Progenitor cell of endocrine pancreas (in vitro differentiated cells): ENCODE measurements around the gene TCF3. TPM values are rescaled to one million over a fixed set of nuclear protein-coding genes. Genes with fewer than 3 reads are reported as not detected.

Experiments used
- DNase-seq: peaks from one replicate; pipeline ENCODE4 v3.0.0; 2021; ENCODE audit warnings: low spot score; ENCODE audit not compliant: unreplicated experiment
- H3K27ac Mint-ChIP-seq: 2 replicates; pipeline ENCODE4 v1.8.0; 2021; ENCODE audit warnings: mild to moderate bottlenecking, moderate library complexity, mixed read lengths
- H3K27me3 Mint-ChIP-seq: 2 replicates; pipeline ENCODE4 v1.8.0; 2021; ENCODE audit warnings: mixed read lengths
- H3K36me3 Mint-ChIP-seq: 2 replicates; pipeline ENCODE4 v1.8.0; 2022; ENCODE audit warnings: mixed read lengths; ENCODE audit not compliant: insufficient read depth
- H3K4me1 Mint-ChIP-seq: 2 replicates; pipeline ENCODE4 v1.8.0; 2021; ENCODE audit warnings: low read depth, mixed read lengths
- H3K4me3 Mint-ChIP-seq: 2 replicates; pipeline ENCODE4 v1.8.0; 2021; ENCODE audit warnings: low read depth, mild to moderate bottlenecking, moderate library complexity, mixed read lengths
- H3K9me3 Mint-ChIP-seq: 2 replicates; pipeline ENCODE4 v1.8.0; 2021; ENCODE audit warnings: low read depth, mixed read lengths
- CTCF ChIP-seq: fragments of 200-600 bp; sonication (generic); IDR thresholded peaks from one replicate; pipeline ENCODE4 v1.5.0; 2021; ENCODE audit warnings: antibody characterized with exemption, mild to moderate bottlenecking; ENCODE audit not compliant: unreplicated experiment
- total RNA-seq: library from RNA; stranded (reverse); gene quantifications from 2 replicates; pipeline ENCODE4 v1.2.1, GENCODE V29; 2021

The TCF3 gene
- total RNA-seq, 1 donor from 2014 or later = 318 TPM

DNA sequence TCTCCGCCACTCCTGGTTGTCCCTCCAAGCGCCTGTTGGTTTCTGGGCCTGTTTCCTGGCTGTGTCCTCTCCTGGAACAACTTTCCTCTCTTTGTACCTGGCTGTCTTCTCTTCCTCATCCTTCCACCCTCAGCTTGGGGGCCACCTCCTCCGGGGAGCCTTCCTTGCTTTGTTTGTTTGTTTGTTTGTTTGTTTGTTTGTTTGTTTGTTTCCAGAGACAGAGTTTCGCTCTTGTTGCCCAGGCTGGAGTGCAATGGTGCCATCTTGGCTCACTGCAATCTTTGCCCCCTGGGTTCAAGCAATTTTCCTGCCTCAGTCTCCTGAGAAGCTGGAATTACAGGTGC lies 6.6 kb upstream of the TCF3 start:
- no peak overlapping the region for H3K27ac Mint-ChIP-seq

DNA sequence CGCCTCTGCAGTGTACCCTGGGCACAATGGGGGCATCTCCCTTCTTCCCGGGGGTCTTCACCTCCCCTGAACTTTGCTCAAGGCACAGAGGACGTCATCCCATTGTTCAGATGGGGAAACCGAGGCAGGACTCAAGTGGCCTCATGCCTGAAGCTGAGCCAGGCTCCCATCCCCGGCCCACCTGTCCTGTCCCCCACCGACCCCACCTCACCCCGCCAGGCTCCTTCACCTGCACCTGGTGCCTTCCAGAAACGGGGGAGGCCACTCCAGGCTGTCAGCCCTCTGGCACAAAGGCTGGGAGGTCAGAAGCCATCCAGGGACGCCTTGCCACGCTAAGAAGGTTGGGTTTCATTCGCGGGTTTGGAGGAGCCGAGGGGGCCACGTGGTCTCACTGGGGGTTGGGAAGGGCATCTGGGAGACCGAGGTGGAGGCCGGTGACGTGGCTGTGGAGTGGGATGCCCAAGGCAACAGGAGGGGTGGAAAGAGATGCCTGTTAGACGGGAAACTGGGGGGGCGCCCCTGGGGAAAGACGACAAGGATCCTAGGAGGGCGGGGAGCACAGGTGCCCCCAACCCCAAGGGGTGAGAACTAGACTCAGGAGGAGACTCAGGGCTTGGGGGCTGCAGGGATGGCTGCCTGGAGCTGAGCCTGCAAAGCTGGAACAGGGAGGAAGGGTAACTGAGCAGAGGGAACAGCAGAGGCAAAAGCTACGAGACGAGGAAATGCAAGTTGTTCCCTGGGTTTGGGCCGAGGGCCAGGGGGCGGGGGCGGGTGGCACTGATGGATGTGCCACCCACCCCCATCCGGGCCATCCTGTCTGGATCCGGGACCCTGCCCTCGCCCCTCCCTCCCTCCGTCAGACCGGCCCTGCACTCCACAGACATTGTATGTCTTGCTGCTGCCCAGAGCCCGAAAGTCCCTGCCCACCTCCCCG lies 6.0 kb upstream of the TCF3 start:
- no peak for TF ChIP-seq CTCF
- Mint-ChIP-seq H3K9me3 (no peaks in the 10 kb centered on the region), H3K27me3 (peaks cover 4% of the 10 kb centered on the region), H3K4me1 (peaks cover 5% of the 10 kb centered on the region), H3K27ac (no peak overlapping the region), H3K36me3 (no peaks in the 10 kb centered on the region), H3K4me3 (no peak overlapping the region)
- DNase-seq = no peak

More for the DNA sequence above, 6.6 kb upstream of the TCF3 start:
- TF ChIP-seq CTCF = no peak
- peaks cover 5% of the 10 kb centered on the region for H3K4me1 Mint-ChIP-seq
- H3K36me3 Mint-ChIP-seq = no peaks in the 10 kb centered on the region
- H3K9me3 Mint-ChIP-seq = no peaks in the 10 kb centered on the region
- no peak for DNase-seq
- H3K4me3 Mint-ChIP-seq = no peak overlapping the region
- peaks cover 4% of the 10 kb centered on the region for H3K27me3 Mint-ChIP-seq

- Mint-ChIP-seq H3K4me3 (no peak overlapping the region), H3K4me1 (peaks cover 5% of the 10 kb centered on the region), H3K27me3 (peaks cover 4% of the 10 kb centered on the region), H3K27ac (no peak overlapping the region), H3K36me3 (no peaks in the 10 kb centered on the region), H3K9me3 (no peaks in the 10 kb centered on the region)
- no peak for TF ChIP-seq CTCF
- DNase-seq = no peak
Measured at GRCh38 chr19:1657746-1658145, 5.3 kb upstream of the TCF3 start.

GRCh38 chr19:1656988-1657536 lies 4.6 kb upstream of the TCF3 start:
- TF ChIP-seq CTCF = no peak
- peaks cover 5% of the 10 kb centered on the region for H3K4me1 Mint-ChIP-seq
- H3K9me3 Mint-ChIP-seq = no peaks in the 10 kb centered on the region
- H3K27me3 Mint-ChIP-seq = peaks cover 4% of the 10 kb centered on the region
- no peak overlapping the region for H3K27ac Mint-ChIP-seq
- H3K36me3 Mint-ChIP-seq = no peaks in the 10 kb centered on the region
- no peak overlapping the region for H3K4me3 Mint-ChIP-seq
- DNase-seq = no peak

DNA sequence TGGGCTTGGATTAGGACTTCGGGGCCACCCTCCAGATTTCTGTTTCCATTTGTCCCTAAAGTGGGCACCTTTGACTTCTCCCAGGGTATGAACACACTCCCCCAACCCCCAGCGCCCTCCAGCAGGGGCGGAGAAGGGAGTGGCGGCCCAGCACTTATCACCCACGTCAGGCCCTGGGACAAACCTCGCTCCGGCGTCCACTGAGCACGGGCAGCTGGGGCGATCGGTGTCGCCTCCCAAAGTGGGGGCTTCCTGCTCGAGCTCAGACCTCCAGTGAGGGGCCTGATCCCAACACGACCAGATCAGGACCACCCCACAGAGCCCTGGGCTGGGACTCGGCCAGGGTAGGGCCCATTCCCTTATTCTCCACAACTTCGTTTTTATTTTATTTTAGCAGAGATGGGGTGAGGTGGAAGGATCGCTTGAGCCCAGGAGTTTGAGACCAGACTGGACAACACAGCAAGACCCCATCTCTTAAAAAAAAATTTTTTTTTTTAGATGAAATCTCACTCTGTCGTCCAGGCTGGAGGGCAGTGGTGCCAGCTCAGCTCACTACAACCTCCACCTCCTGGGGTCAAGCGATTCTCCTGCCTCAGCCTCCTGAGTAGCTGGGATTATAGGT lies 3.7 kb upstream of the TCF3 start:
- no peaks in the 10 kb centered on the region for H3K36me3 Mint-ChIP-seq

More for the DNA sequence above, 3.7 kb upstream of the TCF3 start:
- no peaks in the 10 kb centered on the region for H3K9me3 Mint-ChIP-seq
- H3K4me1 Mint-ChIP-seq = peaks cover 5% of the 10 kb centered on the region
- no peak for TF ChIP-seq CTCF
- peaks cover 4% of the 10 kb centered on the region for H3K27me3 Mint-ChIP-seq
- DNase-seq = no peak
- no peak overlapping the region for H3K27ac Mint-ChIP-seq
- H3K4me3 Mint-ChIP-seq = no peak overlapping the region
